Mesodermal cell (in vitro differentiated cells): ENCODE data around the gene SYCP2L.
"Not testable (repeated sequence)": the region's sequence is repeated elsewhere in the genome, so short reads cannot be mapped to it uniquely, and the experiment has no call there.

Experiments used
- H3K27ac ChIP-seq: 2 replicates; pipeline ENCODE4 v1.7.0; 2013; ENCODE audit warnings: mild to moderate bottlenecking, low read depth, low read length, moderate library complexity; ENCODE audit not compliant: severe bottlenecking
- H3K36me3 ChIP-seq: 2 replicates; pipeline ENCODE4 v1.7.1; 2013; ENCODE audit warnings: mild to moderate bottlenecking, low read length, moderate library complexity; ENCODE audit not compliant: control insufficient read depth, insufficient read depth
- H3K4me1 ChIP-seq: one replicate; pipeline ENCODE4 v1.7.1; 2013; ENCODE audit warnings: mild to moderate bottlenecking, low read length; ENCODE audit not compliant: insufficient read depth, control insufficient read depth, poor library complexity, severe bottlenecking
- H3K4me3 ChIP-seq: 2 replicates; pipeline ENCODE4 v1.7.0; 2013; ENCODE audit warnings: low read length, control low read depth, mild to moderate bottlenecking; ENCODE audit not compliant: insufficient read depth, poor library complexity, severe bottlenecking; ENCODE audit errors: extremely low read depth
- H3K9me3 ChIP-seq: 2 replicates; pipeline ENCODE4 v1.7.1; 2013; ENCODE audit warnings: mild to moderate bottlenecking, low read length, moderate library complexity; ENCODE audit not compliant: control insufficient read depth
- WGBS, 2 experiments: methylation state at CpG; one replicate each; pipeline ENCODE4 v1.1.5; 2013; ENCODE audit warnings: missing lambda C conversion rate in 2 of 2; ENCODE audit not compliant: insufficient coverage in 2 of 2; 5-methylcytosine and 5-hydroxymethylcytosine counted together

Gene SYCP2L

DNA sequence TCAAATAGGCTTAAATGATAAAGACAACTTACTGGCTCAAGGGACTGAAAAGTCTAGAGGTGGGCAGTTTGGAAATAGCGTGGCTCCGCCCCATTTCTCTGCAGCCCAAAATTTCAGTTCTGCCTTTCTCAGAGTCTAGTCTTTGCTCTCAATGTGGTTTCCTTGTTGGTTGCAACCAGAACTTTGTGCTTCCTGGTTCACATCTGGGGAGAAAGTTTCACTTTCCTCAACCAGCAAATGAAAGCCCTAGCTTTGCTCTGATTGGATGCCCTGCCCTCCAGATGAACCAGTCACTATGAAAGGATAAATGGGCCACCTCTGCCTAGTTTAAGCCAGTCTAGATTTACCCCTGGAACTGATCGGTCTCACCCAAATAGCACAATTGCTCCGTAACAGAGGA, 14.9 kb downstream of the SYCP2L start:
- H3K4me3 ChIP-seq = no peak overlapping the region
- no peak overlapping the region for H3K27ac ChIP-seq
- H3K36me3 ChIP-seq = peaks cover 4% of the 10 kb centered on the region
- no peaks in the 10 kb centered on the region for H3K4me1 ChIP-seq
- WGBS, 2 experiments = 91 to 97% methylated on average over 4 of the region's 4 CpGs
- H3K9me3 ChIP-seq = no peaks in the 10 kb centered on the region

DNA sequence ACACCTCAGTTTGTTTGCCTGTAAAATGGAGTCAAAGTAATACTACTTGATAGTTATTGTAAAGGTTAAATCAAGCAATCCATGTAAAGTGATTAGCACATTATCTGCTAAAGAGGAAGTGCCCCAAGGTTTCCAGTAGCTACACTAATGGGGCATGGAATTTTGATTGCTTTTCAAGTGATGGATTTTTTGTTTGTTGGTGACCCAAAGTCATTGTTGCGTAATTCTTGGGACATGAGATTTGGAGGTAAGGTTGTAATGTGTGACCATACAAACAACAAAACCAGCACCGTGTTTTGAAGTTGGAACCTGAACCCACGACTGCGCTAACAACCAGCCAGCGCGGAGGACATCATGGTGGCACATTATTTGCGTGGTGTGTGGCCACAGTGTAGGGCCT, 17.2 kb downstream of the SYCP2L start:
- 98% methylated on average over 6 of the region's 7 CpGs for WGBS, 2 experiments

DNA sequence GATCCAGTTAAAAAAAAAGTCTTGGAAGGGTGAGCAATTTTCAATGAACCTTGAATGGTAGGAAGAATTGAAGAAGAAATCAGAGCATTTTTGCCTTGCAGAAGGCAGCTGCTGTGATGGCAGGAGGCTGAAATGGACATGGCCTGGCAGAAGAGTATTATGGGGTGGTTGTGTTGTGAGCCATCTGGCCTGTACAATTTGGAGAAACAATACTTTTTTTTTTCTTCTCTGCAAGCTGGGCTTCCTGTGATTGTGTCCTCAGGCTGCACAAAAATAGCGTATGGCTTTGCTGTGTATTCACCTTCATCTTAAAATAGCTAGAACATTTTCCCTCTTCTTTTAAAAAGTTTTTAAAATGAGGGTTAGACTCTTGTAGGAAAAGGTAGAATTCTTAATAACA, 21.4 kb downstream of the SYCP2L start:
- Histone ChIP-seq H3K36me3 (peaks cover 11% of the 10 kb centered on the region), H3K4me1 (no peaks in the 10 kb centered on the region), H3K4me3 (no peak overlapping the region), H3K9me3 (no peaks in the 10 kb centered on the region), H3K27ac (no peak overlapping the region)
- no CpG with 5 or more reads among the region's 1 CpG for WGBS, 2 experiments

More for the DNA sequence above, 17.2 kb downstream of the SYCP2L start:
- Histone ChIP-seq H3K4me1 (no peaks in the 10 kb centered on the region), H3K27ac (no peak overlapping the region), H3K9me3 (no peaks in the 10 kb centered on the region), H3K4me3 (no peak overlapping the region), H3K36me3 (peaks cover 4% of the 10 kb centered on the region)

DNA sequence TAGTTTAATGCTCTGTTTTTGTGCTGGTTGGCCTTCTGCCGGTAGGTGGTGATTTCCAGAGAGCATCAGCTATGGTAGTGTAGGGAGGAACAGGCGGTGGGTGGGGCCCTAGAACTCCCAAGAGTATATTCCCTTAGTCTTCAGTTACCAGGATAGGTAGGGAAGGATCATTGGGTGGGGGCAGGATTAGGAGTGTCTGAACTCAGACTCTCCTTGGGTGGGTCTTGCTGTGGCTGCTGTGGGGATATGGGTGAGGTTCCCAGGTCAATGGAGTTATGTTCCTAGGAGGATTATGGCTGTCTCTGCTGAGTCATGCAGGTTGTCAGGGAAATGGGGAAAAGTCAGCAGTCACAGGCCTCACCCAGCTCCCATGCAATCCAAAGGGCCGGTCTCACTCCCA, 32.7 kb downstream of the SYCP2L start:
- not testable (repeated sequence) for H3K9me3 ChIP-seq, H3K27ac ChIP-seq, H3K4me3 ChIP-seq, H3K4me1 ChIP-seq, H3K36me3 ChIP-seq
- WGBS, 2 experiments = 80 to 100% methylated on average over 1 of the region's 3 CpGs

DNA sequence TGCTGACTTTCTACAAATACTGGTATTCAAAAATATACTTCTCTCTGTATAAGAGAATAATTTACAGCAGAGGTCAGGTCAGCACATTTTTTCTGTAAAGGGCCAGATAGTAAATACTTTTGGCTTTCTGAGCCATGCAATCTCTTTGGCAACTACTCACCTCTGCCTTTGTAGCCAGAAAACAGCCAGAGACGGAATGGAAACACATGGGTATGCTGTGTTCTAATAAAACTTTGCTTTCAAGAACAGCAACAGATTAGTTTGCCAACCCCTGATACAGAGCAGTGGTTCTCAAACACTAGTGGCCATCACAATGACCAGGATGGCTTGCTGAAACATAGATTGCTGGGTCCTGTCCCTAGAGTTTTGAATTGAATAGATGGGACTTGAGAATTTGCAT, 46.3 kb downstream of the SYCP2L start:
- Histone ChIP-seq H3K9me3 (no peaks in the 10 kb centered on the region), H3K4me1 (no peaks in the 10 kb centered on the region), H3K4me3 (no peak overlapping the region), H3K27ac (no peak overlapping the region), H3K36me3 (peaks cover 6% of the 10 kb centered on the region)
- WGBS, 2 experiments = 90% methylated on average over 1 of the region's 1 CpG; no CpG with 5 or more reads in 1 of the 2 experiments

DNA sequence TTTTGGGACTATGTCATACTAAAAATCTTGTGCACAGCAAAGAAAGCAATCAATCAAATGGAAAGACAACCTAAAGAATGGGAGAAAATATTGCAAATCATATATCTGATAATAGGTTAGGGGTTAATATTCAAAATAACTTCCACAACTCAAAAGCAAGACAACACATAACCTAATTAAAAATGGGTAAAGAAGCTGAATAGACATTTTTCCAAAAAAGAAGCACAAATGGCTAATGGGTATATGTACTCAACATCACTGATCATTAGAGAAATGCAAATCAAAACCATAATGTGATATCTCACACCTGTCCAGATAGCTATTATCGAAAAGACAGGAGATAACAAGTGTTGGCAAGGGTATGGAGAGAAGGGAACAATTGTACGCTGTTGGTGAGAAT, 53.0 kb downstream of the SYCP2L start:
- Histone ChIP-seq H3K4me3 (no peak overlapping the region), H3K36me3 (no peaks in the 10 kb centered on the region), H3K27ac (no peak overlapping the region), H3K4me1 (no peaks in the 10 kb centered on the region), H3K9me3 (no peaks in the 10 kb centered on the region)
- no CpG with 5 or more reads among the region's 2 CpGs for WGBS, 2 experiments

DNA sequence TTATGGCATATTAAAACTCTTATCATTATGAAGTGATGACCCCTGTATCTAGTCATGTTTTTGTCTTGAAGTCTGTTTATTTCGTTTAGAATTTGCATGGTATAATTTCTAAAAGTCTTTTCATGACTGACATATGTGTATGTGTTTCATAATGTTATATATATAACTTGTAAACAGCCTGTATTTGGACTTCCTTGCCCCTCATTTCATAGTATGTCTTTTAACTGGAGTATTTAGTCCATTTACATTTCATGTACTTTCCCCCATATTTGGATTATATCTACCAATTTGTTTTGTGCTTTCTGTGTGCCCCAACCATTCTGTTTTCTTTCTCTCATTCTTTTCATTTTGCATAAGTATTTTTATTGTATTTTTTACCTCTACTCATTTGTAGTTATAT, 59.0 kb downstream of the SYCP2L start:
- H3K27ac ChIP-seq = no peak overlapping the region
- H3K36me3 ChIP-seq = no peaks in the 10 kb centered on the region
- no CpG with 5 or more reads among the region's 1 CpG for WGBS, 2 experiments
- H3K9me3 ChIP-seq = no peaks in the 10 kb centered on the region
- H3K4me3 ChIP-seq = no peak overlapping the region
- no peaks in the 10 kb centered on the region for H3K4me1 ChIP-seq

DNA sequence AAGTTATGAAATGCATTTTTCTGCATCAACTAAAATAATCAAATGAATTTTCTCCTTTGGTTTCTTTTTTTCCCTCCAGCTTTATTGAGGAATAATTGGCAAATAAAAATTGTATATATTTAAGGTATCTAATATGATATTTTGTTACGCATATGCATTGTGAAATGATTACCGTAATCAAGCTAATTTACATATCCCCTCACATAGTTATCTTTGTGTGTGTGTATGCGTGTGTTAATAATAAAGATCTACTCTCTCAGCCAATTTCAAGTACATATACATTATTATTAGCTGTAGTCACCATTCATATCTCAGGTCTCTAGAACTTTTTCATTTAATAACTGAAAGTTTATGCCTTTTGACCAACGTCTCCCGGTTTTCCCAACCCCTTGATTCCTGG, 61.1 kb downstream of the SYCP2L start:
- Histone ChIP-seq H3K4me1 (peaks cover 8% of the 10 kb centered on the region), H3K36me3 (no peaks in the 10 kb centered on the region), H3K27ac (no peak overlapping the region), H3K9me3 (no peaks in the 10 kb centered on the region), H3K4me3 (no peak overlapping the region)
- no CpG with 5 or more reads among the region's 5 CpGs for WGBS, 2 experiments

DNA sequence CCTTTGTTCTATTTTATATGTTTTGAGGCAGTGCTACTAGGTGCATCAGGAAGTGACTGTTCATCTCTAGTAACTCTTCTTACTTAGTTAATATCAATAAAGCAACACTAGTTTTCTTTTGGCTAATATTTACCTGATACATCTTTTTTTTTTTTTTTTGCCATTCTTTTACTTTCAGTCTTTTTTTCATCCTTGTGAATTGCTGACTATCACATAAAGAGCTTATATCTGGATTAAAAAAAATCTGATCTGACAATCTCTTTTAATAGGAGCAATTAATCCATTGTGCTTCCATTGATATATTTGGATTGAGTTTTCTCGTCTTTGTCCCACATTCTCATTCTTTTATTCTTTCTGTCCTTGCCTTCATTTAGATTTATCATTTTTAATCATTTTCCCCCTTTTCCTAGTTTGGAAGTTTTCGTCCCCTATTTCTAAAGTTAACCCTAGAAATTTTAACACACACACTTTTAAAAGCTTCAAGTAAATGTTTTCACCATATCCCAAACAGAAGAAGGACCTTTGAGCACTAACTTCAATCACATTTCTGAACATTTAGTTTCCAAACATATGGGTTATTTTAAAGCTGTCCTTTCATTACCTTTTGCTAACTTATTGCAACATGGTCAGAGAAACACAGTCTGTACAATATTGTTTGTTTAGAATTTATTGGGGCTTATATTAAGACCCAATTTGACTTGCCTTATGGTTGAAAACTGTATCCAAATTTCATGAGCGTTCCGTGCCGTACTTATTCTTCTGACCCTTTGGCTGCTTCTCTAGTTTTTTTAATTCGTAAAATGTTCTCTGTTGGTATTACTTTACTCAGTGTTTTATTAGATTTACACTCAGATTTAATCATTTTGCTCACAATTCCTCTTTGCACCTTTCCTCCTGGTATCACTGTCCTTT, 63.0 kb downstream of the SYCP2L start:
- no peaks in the 10 kb centered on the region for H3K9me3 ChIP-seq
- peaks cover 8% of the 10 kb centered on the region for H3K4me1 ChIP-seq
- WGBS, 2 experiments = 98 to 100% methylated on average over 1 to 4 of the region's 6 CpGs
- no peak overlapping the region for H3K27ac ChIP-seq
- no peak overlapping the region for H3K4me3 ChIP-seq
- H3K36me3 ChIP-seq = no peaks in the 10 kb centered on the region

DNA sequence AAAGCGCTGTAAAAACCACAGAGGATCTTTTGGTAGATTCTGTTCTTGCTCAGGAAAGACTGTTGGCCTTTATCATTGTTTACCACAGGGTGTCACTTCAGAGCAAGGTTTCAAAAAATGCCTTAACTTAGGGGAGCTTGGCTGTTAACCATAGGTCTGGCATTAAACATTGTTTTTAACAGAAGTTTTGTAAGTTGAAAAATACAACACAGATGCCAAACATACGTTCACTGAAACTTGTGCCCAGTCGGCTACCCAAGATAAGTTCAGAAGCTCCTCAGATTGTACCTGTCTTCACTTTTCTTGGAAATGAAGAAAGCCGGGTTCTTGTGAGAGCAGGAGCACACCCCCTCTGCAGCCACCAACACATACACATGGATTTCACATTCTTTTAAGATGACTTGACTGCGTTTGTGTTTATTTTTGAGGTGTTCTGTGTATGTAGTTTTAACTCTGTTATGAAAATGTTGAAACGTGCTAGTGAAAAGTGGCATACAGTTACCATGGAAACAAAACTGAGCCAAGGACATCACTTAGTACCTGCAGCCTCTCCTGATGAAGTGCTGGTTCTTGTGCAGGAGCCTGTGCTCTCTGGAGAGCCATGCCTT, 64.9 kb downstream of the SYCP2L start:
- Histone ChIP-seq H3K4me3 (no peak overlapping the region), H3K9me3 (no peaks in the 10 kb centered on the region), H3K36me3 (no peaks in the 10 kb centered on the region), H3K4me1 (peaks cover 8% of the 10 kb centered on the region), H3K27ac (no peak overlapping the region)
- WGBS, 2 experiments = 61 to 62% methylated on average over 2 to 3 of the region's 6 CpGs

DNA sequence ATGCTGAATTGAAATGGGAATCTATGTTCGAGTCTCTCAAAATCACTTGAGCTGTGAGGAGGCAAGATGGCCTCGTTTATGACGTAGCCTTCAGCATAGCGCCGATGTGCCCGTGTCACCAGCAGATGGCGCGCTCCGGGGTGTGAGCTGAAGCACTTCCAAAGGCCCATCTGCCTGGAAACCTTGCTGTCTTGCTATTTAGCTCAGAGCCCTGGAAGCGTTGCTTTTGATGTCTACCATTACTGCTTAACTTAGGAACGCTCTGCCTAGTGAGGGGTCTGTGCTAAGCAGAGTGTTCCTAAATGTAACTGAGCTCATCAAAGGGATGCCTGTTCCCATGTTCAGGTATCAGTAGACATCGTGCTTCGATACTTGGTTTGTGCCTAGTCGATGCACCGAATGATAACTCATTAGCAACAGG, 67.7 kb downstream of the SYCP2L start:
- Histone ChIP-seq H3K9me3 (no peaks in the 10 kb centered on the region), H3K27ac (no peak overlapping the region), H3K4me3 (no peak overlapping the region), H3K36me3 (no peaks in the 10 kb centered on the region), H3K4me1 (peaks cover 8% of the 10 kb centered on the region)
- 31 to 32% methylated on average over 15 of the region's 15 CpGs for WGBS, 2 experiments
